ENCODE results near the gene CEP192. TPM values are rescaled to one million over a fixed set of nuclear protein-coding genes. Genes with fewer than 3 reads are reported as not detected.
A peak's percentile ranks its signal among the peaks of the same experiment; 100 is the strongest.

The CEP192 gene
- total RNA-seq, 1 experiment from 2014 or later: 19.4 TPM

DNA sequence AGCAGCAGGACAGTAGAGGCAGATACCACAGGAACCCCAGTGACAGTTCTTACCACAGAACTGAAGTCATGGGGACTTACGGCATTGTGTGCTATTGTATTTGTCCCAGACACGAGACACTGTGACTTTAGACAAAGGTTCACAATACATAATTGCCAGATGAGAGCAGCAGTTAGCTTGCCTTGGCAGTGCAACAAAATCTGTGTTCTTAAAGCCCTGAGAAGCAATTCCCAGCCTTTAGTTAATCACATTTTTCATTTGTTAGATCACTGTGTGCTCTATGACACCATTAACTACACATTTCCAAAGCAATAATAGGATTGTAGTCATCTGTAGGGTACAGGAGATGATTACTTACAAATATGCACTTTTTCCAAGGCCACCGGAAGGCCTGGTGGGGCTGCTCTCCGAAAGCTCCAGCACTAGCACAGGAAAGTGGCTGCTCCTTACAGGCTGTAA lies 129.8 kb downstream of the CEP192 start:
- no peak for DNase-seq (ENCODE audit: low read depth)
- in situ Hi-C loops (cut with HindIII; ENCODE audit: low pct_unique_long_range_greater_than_20kb, low sequenced_read_pairs): no loop called here

DNA sequence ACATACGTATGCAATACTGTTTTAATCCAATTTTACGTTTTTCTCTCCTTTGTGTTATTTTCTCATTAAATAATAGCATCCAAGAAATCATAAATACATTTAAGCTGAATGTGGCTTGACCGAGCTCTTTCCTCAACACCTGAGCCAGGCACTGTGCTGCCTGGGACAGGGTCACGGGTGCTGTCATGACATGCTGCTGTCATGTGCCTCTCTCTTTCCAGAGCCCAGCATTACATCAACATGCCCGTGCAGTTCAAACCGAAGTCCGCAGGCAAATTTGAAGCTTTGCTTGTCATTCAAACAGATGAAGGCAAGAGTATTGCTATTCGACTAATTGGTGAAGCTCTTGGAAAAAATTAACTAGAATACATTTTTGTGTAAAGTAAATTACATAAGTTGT lies 133.2 kb downstream of the CEP192 start:
- in situ Hi-C loops (cut with HindIII; ENCODE audit: low pct_unique_long_range_greater_than_20kb, low sequenced_read_pairs): no loop called here
- DNase-seq (ENCODE audit: low read depth): no peak

DNA sequence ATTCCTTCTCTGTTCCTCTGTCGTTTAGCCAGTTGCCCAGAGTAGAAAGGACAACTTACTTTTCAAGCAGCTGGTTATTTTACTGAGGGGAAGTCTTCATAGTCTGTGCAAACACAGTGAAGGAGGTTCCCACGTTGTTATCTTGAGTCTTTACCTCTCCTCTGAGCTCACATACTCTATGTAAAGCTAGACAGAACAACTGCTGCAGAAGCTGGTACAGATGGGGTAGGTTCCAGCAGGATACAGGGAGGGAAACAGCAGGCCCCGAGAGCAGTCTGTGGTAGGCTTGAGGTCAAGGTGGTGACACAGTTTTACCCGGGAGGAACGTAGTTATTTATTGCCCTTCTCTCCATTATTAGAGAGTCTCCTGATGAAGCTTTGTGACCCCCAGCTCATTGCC lies 134.0 kb downstream of the CEP192 start:
- DNase-seq (ENCODE audit: low read depth): no peak
- in situ Hi-C loops (cut with HindIII; ENCODE audit: low pct_unique_long_range_greater_than_20kb, low sequenced_read_pairs): no loop called here

DNA sequence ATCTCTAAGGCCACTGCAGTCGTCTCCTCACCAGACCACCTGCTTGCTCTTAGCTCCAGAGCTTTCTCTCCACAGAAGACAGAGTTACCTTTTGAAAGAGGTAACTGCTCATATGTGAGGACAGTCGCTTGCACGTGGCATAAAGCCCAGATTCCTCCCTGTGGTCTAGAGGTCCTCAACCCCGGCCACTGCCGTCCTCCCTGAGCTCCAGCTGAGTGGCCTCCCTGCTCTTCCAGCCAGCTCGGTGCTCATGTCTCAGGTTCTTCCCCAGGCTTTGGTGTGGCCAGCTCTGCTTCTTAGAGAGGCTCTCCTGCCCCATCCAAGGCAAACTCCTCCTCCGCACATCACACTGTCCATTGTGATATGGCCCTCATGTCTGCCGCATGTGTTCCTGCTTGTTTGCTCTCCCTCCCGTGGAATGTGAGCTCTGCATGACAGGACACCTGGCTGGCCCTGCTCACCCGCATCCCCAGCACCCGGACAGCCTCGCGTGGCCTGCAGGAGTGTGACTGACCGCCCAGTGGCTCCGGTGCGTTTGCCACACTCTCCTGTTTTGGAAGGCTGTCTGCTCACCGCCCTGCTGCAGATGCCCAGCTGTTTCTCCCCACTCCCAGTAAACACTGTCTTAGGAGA lies 135.9 kb downstream of the CEP192 start:
- in situ Hi-C loops (cut with HindIII; ENCODE audit: low pct_unique_long_range_greater_than_20kb, low sequenced_read_pairs): no loop called here
- DNase-seq (ENCODE audit: low read depth): no peak

DNA sequence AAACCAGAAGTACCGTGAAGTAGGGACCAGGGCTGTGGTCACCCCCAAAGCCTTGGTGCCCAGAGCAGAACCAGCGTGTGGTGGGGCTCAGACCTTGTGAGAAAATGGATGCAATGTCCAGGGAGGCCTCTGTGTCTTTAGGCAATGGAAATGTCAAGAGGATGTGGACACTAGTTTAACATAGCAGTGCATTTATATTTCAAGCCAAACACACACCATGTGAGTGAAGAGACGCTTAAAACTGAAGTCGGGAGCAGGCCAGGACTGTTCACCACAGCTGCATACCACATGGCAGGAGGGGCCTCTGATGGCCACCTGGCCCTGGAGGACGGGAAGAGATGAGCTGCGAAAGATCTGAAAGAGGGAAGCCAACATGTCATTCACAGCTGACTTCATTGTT lies 140.1 kb downstream of the CEP192 start:
- DNase-seq (ENCODE audit: low read depth): no peak
- in situ Hi-C loops (cut with HindIII; ENCODE audit: low pct_unique_long_range_greater_than_20kb, low sequenced_read_pairs): no loop called here

DNA sequence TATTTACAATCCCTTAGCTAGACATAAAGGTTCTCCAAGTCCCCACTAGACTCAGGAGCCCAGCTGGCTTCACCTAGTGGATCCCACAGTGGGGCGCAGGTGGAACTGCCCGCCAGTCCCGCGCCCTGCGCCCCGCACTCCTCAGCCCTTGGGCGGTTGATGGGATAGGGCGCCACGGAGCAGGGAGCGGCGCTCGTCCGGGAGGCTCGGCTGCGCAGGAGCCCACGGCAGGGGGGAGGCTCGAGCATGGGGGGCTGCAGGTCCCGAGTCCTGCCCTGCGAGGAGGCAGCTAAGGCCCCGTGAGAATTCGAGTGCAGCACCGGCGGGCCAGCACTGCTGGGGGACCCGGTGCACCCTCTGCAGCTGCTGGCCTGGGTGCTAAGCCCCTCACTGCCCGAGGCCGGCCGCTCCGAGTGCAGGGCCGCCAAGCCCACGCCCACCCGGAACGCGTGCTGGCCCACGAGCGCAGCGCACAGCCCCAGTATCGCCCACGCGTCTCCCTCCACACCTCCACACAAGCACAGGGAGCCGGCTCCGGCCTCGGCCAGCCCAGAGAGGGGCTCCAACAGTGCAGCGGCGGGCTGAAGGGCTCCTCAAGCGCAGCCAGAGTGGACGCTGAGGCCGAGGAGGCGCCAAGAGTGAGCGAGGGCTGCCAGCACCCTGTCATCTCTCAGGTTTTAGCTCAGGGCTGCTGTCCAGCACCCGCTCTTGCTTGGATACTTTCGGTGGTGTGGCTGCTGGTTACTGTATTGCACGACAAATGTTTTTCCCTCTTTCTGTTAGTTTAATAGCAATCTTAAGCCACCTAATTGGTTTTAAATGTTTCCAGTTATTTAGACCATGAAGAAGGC lies 143.6 kb downstream of the CEP192 start:
- in situ Hi-C loops (cut with HindIII; ENCODE audit: low pct_unique_long_range_greater_than_20kb, low sequenced_read_pairs): no loop called here
- DNase-seq (ENCODE audit: low read depth): no peak

DNA sequence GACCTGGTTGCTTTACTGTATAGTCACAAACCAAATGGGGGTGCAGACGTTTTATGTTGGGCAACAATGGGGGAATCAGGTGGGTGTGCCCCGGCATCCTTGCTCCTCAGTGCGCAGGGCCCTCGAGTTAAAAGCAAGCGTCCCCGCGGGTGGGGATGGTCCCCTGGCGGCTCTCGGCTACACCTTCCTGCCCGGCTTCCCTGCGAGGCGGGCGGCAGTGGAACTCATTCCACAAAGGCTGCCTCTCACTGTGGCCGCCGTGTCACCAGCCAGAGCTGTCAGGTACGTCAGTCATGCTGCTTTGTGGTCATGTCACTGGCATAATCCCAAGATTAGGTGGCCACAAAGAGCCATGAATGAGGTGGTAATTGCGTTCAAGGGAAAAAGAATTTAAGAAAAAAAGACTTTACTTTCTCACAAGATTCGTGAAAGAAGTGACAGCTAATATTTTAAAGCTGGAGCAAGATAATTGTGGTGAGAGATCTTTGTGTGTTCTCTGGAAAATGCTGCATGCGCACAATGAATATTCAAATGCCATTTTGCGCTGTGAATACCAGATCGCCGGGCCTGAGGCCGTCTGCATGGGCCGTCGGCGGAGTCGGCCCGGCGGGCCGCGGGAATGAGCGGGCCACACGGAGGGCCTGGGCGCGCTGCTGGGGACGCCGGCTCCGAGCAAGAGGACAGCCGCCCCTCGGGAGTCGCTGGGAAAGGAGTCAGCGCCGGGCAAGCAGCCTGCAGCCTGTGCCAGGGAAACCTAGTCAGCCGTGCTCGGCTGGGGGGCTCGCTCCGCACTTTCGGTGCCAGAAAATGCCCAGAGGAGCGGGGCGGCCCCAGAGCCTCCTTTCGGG lies 145.1 kb downstream of the CEP192 start:
- no peak for DNase-seq (ENCODE audit: low read depth)
- in situ Hi-C loops (cut with HindIII; ENCODE audit: low pct_unique_long_range_greater_than_20kb, low sequenced_read_pairs): no loop called here

DNA sequence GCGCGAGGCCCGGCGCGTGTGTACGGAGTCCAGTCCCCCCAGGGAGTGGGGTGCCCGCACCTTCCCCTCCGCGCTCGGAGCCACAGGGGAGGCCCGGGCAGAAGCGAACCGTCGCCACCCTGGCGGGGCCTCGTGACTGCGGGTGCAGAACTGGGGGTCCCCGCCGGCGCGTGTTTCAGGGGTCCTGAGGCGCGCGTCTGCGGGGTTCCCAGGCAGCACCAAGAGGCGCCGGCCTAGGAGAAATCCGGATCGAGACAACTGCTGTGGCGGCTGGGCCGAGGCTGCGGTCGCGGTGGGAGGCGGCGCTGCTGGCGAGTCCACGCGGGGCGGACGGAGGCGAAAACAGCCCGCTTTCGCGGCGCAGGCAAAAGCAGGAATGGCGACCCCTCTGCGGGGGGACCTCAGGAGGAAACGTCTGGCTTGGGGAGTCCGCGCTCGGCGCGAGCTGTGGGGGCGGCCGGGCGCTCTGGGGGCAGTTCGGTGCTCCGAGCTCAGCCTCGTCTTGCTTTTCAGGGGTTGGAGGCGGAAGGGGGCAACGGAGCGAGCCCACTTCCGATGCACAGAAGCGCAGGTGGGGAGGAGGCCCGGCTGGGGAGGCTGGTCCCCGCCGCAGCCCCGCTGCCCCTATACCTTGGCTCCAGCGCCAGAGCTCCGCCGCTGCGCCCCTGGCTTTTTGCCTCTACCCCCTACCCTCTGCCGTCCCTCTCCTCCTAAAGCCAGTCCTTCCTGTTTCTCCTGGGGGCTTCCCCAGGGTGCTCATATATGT lies 145.9 kb downstream of the CEP192 start:
- in situ Hi-C loops (cut with HindIII; ENCODE audit: low pct_unique_long_range_greater_than_20kb, low sequenced_read_pairs): no loop called here
- DNase-seq (ENCODE audit: low read depth): no peak

DNA sequence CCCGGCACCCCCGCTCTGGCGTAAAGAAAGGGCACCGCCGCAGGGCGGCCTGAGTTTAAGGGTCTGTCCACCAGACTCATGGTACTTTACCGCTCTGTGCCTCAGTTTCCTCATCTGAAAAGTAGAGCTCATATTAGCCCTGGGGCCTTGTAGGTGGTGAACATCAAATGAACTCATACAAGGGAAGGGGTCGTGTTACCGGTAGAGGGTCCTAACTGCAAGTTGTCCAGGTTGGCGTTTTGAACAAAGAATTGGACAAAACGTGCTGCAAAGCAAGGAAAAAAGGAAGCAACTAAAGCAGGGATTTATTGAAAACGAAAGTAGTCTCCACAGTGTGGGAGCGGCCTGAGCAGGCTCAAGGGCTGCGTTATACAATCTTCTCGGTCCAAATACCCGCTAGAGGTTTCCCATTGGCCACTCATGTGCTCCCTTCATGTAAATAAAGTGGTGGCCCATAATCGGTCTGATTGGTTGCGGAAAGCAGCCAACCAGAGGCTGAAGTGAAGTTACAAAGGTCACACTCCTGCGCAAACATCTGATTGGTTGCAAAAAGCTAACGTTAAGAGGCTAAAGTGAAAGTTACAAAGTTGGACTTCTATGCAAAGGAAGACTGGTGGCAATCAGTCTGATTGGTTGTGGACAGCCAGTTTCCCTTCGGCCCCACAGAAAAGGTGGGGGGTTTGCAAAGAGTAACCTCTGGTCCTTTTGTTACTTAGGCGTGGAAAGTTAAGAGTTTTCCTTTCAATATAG lies 146.7 kb downstream of the CEP192 start:
- no peak for DNase-seq (ENCODE audit: low read depth)
- in situ Hi-C loops (cut with HindIII; ENCODE audit: low pct_unique_long_range_greater_than_20kb, low sequenced_read_pairs): no loop called here

DNA sequence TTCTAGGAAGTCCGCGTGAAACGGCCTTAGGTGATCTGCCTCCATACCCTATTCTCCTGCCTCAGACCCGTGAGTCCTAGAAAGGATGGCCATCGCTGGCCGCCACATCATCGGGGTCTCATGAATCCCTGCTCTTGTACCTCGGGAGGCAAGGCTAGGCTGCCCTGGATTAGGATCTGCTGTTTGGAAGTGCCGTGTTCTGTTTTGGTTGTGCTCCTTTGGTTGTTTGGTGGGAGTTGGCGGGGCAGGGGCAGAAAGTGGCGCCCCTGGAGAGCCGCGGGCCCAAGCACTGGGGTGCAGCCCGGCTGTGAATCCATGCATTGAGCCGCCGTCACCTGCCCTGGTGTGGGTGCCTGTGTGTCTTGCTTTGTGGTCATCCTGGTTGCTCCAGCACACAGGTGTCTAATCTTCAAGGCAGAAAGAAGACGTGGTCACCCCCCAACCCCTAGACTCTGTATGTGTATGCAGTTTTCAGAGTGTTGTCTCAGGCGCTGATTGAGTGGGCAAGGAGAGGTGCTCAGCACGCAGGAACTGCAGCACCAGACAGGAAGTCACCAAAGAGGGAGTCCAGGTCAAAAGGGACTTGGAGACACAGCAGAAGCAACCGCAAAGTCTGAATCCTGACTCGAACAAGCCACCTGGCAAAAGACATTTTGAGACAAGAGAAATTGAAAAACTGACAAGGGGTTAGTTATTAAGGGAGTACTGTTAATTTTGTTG lies 147.4 kb downstream of the CEP192 start:
- in situ Hi-C loops (cut with HindIII; ENCODE audit: low pct_unique_long_range_greater_than_20kb, low sequenced_read_pairs): no loop called here
- no peak for DNase-seq (ENCODE audit: low read depth)

DNA sequence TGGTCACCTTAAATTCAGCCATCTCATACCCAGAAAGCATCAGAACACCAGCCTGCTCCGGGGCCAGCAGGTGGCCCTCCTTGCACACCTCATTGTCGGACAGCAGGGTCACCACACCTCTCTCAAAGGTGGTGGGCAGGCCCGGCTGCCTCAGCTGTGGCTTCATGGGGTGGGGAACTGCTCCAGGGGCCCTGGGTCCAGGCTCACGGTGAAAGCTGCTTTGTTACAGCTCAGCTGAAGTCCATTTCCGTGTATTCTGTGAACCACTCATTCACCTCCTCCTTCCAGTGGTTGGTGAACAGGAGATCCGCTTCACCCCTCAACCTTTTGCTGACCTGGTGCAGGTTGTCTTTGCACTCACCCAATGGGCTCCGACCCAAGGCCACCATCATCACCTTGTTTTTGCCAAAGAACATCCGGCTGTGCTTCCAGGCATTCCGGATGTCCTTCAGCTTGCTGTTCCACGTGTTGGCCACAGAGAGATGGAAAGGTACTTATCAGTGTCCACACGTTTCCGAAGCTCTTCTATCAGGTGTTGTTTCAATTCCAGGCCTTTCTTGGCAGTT lies 148.8 kb downstream of the CEP192 start:
- in situ Hi-C loops (cut with HindIII; ENCODE audit: low pct_unique_long_range_greater_than_20kb, low sequenced_read_pairs): no loop called here
- DNase-seq (ENCODE audit: low read depth): no peak

DNA sequence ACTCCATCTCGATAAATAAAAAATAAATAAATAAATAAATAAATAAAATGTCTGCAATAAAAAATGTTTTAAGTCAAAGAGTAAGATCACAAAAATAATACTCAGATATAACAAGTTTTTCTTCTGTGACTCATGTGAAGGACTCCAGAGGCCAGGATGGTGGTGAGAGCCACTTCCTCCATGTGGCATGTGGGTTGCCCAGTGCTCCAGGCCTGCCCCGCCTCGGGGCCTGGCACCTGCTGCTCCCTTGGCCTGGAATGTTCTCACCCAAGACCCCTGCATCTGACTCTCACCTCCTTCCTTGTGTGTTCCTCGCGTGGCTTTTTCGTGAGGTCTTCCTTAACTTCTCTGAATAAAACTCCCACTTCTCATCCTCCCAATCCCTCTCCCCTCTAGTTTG lies 150.0 kb downstream of the CEP192 start:
- DNase-seq (ENCODE audit: low read depth): no peak
- in situ Hi-C loops (cut with HindIII; ENCODE audit: low pct_unique_long_range_greater_than_20kb, low sequenced_read_pairs): no loop called here

DNA sequence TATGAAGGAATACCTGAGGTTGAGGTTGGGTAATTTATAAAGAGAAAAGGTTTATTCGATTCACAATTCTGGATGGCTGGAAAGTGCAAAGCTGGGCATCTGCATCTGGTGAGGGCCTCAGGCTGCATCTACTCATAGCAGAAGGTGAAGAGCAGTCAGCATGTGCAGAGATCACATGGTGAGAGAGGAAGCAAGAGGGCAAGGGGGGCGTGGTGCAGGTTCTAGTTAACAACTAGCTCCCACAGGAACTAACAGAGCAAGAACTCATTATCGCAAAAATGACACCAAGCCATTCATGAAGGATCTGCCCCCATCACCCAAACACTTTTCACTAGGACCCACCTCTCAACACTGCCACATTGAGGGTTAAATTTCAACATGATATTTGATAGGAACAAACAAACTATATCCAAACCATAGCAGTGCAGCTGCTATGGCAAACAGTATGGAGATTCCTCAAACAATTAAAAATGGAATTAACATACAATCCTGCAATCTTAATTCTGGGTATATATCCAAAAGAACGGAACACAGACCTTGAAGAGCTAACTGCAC lies 154.6 kb downstream of the CEP192 start:
- in situ Hi-C loops (cut with HindIII; ENCODE audit: low pct_unique_long_range_greater_than_20kb, low sequenced_read_pairs): no loop called here
- DNase-seq (ENCODE audit: low read depth): no peak

DNA sequence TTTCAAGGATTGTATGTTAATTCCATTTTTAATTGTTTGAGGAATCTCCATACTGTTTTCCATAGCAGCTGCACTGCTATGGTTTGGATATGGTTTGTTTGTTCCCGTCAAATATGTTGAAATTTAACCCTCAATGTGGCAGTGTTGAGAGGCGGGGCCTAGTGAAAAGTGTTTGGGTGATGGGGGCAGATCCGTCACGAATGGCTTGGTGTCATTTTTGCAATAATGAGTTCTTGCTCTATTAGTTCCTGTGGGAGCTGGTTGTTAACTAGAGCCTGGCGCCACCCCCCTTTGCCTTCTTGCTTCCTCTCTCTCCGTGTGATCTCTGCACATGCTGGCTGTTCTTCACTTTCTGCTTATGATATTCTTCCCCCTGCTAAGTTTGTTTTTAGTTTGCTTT lies 156.0 kb downstream of the CEP192 start:
- in situ Hi-C loops (cut with HindIII; ENCODE audit: low pct_unique_long_range_greater_than_20kb, low sequenced_read_pairs): no loop called here
- no peak for DNase-seq (ENCODE audit: low read depth)

DNA sequence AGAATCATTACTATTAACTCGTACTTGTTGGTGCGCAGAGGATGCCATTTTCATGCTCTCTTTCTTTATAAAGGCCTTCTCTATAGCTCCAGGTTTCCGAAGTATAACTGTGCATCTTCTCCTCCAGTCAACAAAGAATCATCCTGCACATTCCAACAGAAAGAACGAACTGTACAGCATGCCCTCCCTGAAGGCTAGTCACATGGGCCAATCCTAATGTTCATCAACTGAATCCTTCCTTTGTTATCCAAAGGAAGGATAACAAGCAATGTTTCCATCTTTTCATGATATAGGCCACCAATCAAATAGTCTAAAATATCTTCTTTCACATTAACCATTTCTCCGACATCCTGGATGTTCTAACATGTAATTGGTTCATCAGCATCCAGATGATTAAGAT lies 160.5 kb downstream of the CEP192 start:
- in situ Hi-C loops (cut with HindIII; ENCODE audit: low pct_unique_long_range_greater_than_20kb, low sequenced_read_pairs): no loop called here
- DNase-seq (ENCODE audit: low read depth): no peak

DNA sequence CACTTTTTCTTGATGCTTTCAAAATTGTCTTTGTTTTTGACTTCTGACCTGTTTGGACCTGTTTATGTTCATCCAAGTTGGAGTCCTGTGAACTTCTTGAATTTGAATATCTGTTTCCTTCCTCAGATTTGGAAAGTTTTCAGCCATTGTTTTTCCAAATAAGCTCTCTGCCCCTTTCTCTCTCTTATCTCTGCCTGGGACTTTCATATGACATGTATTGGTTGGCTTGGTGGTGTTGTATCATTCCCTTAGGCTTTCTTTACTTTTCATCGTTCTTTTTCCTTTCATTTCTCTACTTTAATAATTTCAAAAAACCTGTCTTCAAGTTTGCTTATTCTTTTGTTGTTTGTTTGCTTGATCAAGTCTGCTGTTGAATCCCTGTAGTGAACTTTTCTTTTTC lies 167.3 kb downstream of the CEP192 start:
- in situ Hi-C loops (cut with HindIII; ENCODE audit: low pct_unique_long_range_greater_than_20kb, low sequenced_read_pairs): no loop called here
- no peak for DNase-seq (ENCODE audit: low read depth)

DNA sequence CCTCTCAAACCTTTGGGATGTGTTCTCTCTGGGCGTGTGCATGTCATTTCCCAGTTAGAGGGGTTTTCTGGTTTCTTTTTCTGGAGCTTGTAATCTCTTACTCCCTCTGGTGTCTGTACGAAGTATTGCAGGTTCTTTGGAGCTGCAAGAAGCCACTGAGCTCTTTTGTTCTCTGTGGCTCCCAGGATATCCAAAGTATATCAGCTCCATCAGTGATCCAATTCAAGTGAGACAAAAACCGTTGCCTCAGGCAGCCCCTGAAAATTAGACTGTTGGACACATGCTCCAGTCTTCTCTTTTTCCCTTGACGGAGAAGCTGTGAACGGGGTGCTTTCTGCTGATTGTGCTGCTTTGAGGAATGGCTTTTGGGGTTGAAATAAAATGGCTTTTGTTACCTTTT lies 168.4 kb downstream of the CEP192 start:
- in situ Hi-C loops (cut with HindIII; ENCODE audit: low pct_unique_long_range_greater_than_20kb, low sequenced_read_pairs): no loop called here
- peak; percentile 44 for DNase-seq (ENCODE audit: low read depth)
